PC-3 (cell line): ENCODE data around the gene PIGQ. TPM values are rescaled to one million over a fixed set of nuclear protein-coding genes. Genes with fewer than 3 reads are reported as not detected.

Experiments
- ATAC-seq: fragments of 200-7000 bp; cut with Tn5 transposase; 2 replicates; pipeline ENCODE4 v1.9.1; 2020; ENCODE audit warnings: mild to moderate bottlenecking, moderate library complexity
- BruUV-seq: library from RNA; stranded (reverse); fragments of 400-500 nt; replicated peaks from 2 replicates; lab custom pipeline; 2021; lab: Mats Ljungman, UMichigan
- CTCF ChIA-PET: fragments of 300-600 bp; sonication (Branson Sonifier 250); formaldehyde crosslinking; loops from one replicate; lab custom pipeline; 2022; ENCODE audit warnings: antibody characterized with exemption; lab: Charles Lee
- POLR2A ChIA-PET: fragments of 300-600 bp; sonication (Branson Sonifier 250); formaldehyde crosslinking; loops from one replicate; lab custom pipeline; 2022; ENCODE audit warnings: antibody characterized with exemption; ENCODE audit not compliant: unreplicated experiment; lab: Charles Lee
- DNase-seq: peaks from one replicate; pipeline ENCODE4 v3.0.0-alpha.2; 2015
- H2AFZ ChIP-seq: fragments of 300-600 bp; sonication (generic); 2 replicates; pipeline ENCODE4 v1.6.0; 2016; ENCODE audit warnings: antibody characterized with exemption, low read length
- H3F3A ChIP-seq: fragments of 300-600 bp; sonication (generic); one replicate; pipeline ENCODE4 v1.6.0; 2017; ENCODE audit warnings: antibody characterized with exemption, low read length, control low read depth, mild to moderate bottlenecking; ENCODE audit not compliant: unreplicated experiment
- H3K27ac ChIP-seq: fragments of 300-600 bp; sonication (generic); 2 replicates; pipeline ENCODE4 v1.5.1; 2016; ENCODE audit warnings: mild to moderate bottlenecking, low read length
- H3K27me3 ChIP-seq: fragments of 300-600 bp; sonication (generic); 2 replicates; pipeline ENCODE4 v1.6.1; 2016; ENCODE audit warnings: low read length, mixed read lengths
- H3K36me3 ChIP-seq: fragments of 300-600 bp; sonication (generic); 2 replicates; pipeline ENCODE4 v1.6.1; 2016; ENCODE audit warnings: low read depth, mixed run types, low read length, mixed read lengths
- H3K4me1 ChIP-seq: fragments of 300-600 bp; sonication (generic); 2 replicates; pipeline ENCODE4 v1.5.1; 2016; ENCODE audit warnings: low read length; ENCODE audit not compliant: insufficient read depth
- H3K4me2 ChIP-seq: fragments of 300-600 bp; sonication (generic); 2 replicates; pipeline ENCODE4 v1.6.0; 2016; ENCODE audit warnings: low read length
- H3K4me3 ChIP-seq: fragments of 300-600 bp; sonication (generic); 2 replicates; pipeline ENCODE4 v1.5.1; 2016; ENCODE audit warnings: mild to moderate bottlenecking, low read length, mixed read lengths
- H3K79me2 ChIP-seq: fragments of 300-600 bp; sonication (generic); 2 replicates; pipeline ENCODE4 v1.6.1; 2017; ENCODE audit warnings: low read length, mixed read lengths
- H3K9ac ChIP-seq: fragments of 300-600 bp; sonication (generic); 2 replicates; pipeline ENCODE4 v1.6.0; 2016; ENCODE audit warnings: mild to moderate bottlenecking, low read length
- H3K9me2 ChIP-seq: fragments of 300-600 bp; sonication (generic); replicated peaks from 2 replicates; pipeline ENCODE4 v1.6.1; 2016; ENCODE audit warnings: mixed run types, low read length, mixed read lengths
- H3K9me3 ChIP-seq: fragments of 300-600 bp; sonication (generic); 2 replicates; pipeline ENCODE4 v1.6.1; 2016; ENCODE audit warnings: low read length, mixed read lengths
- H4K20me1 ChIP-seq: fragments of 300-600 bp; sonication (generic); 2 replicates; pipeline ENCODE4 v1.6.1; 2016; ENCODE audit warnings: low read length, mixed read lengths
- CTCF ChIP-seq: fragments of 300-600 bp; sonication (generic); conservative IDR thresholded peaks from 2 replicates; pipeline ENCODE4 v1.5.1; 2017; ENCODE audit warnings: antibody characterized with exemption, low read depth, mild to moderate bottlenecking, low read length
- EZH2 ChIP-seq: fragments of 300-600 bp; sonication (generic); IDR thresholded peaks from one replicate; pipeline ENCODE4 v1.6.1; 2017; ENCODE audit warnings: antibody characterized with exemption, mild to moderate bottlenecking, low read length; ENCODE audit not compliant: unreplicated experiment
- EZH2phosphoT487 ChIP-seq: fragments of 300-600 bp; sonication (generic); IDR thresholded peaks from 2 replicates; pipeline ENCODE4 v1.6.1; 2018; ENCODE audit warnings: mild to moderate bottlenecking, antibody characterized with exemption, low read length, borderline replicate concordance
- intact Hi-C: fragments of 100-400 bp; cut with micrococcal nuclease; formaldehyde crosslinking; loops from 2 replicates; pipeline ENCODE4 v1.9.0; 2023
- total RNA-seq: library from RNA; depleted of rRNA; stranded (reverse); fragments of >200 nt; gene quantifications from 2 replicates; pipeline ENCODE4 v1.2.3, GENCODE V29; 2014

Gene PIGQ
- total RNA-seq, 1 experiment from 2014 or later: 36.0 TPM

- ATAC-seq (no peak), DNase-seq (no peak)
- Histone ChIP-seq H3K9me2 (no peaks in the 10 kb centered on the region), H3K79me2 (no peaks in the 10 kb centered on the region), H3K4me1 (peaks cover 17% of the 10 kb centered on the region), H3K27me3 (no peaks in the 10 kb centered on the region), H3K4me2 (no peak overlapping the region), H2AFZ (no peak overlapping the region), H3K9me3 (no peaks in the 10 kb centered on the region), H4K20me1 (no peaks in the 10 kb centered on the region), H3K36me3 (no peaks in the 10 kb centered on the region), H3F3A (no peaks in the 10 kb centered on the region), H3K4me3 (no peak overlapping the region), H3K27ac (no peak overlapping the region), H3K9ac (no peak overlapping the region)
- intact Hi-C loops: no loop called here
- ChIA-PET CTCF (no interaction called here), POLR2A (no interaction called here)
- BruUV-seq: no TSS peak
- TF ChIP-seq EZH2phosphoT487 (no peak), CTCF (no peak), EZH2 (no peak)
These were observed 58.7 kb downstream of the PIGQ start for GRCh38 chr16:628321-629061.

GRCh38 chr16:629185-629832 lies 59.5 kb downstream of the PIGQ start:
- POLR2A ChIA-PET: no interaction called here
- H3K79me2 ChIP-seq: no peaks in the 10 kb centered on the region
- no peak overlapping the region for H3K27ac ChIP-seq

More at GRCh38 chr16:629185-629832, 59.5 kb downstream of the PIGQ start:
- no peaks in the 10 kb centered on the region for H3K9me3 ChIP-seq
- H3K9ac ChIP-seq: no peak overlapping the region
- intact Hi-C loops: no loop called here
- CTCF ChIA-PET: no interaction called here
- no peaks in the 10 kb centered on the region for H4K20me1 ChIP-seq
- H3K4me1 ChIP-seq: peaks cover 17% of the 10 kb centered on the region
- H3K9me2 ChIP-seq: no peaks in the 10 kb centered on the region
- no peak overlapping the region for H3K4me2 ChIP-seq
- no peaks in the 10 kb centered on the region for H3K27me3 ChIP-seq
- TF ChIP-seq EZH2 (no peak), EZH2phosphoT487 (no peak), CTCF (no peak)
- H3K4me3 ChIP-seq: no peak overlapping the region
- ATAC-seq (no peak), DNase-seq (no peak)
- no peak overlapping the region for H2AFZ ChIP-seq
- no peaks in the 10 kb centered on the region for H3K36me3 ChIP-seq
- BruUV-seq: no TSS peak
- no peaks in the 10 kb centered on the region for H3F3A ChIP-seq
